ENCODE measurements around the gene GRB7.

The GRB7 gene

GRCh38 chr17:39765766-39766165, 28.0 kb downstream of the GRB7 start:
- no peak for DNase-seq

- no peak for DNase-seq
These were observed 29.4 kb downstream of the GRB7 start for GRCh38 chr17:39767147-39767546.

- peak in 2 of 58 donors; percentile 9 to 54 for DNase-seq
These were observed 32.3 kb downstream of the GRB7 start for GRCh38 chr17:39769974-39770587.

GRCh38 chr17:39772415-39772814, 34.7 kb downstream of the GRB7 start:
- DNase-seq = peak in 15 of 58 donors; percentile 4 to 72 (median 20)

- DNase-seq = no peak
These were observed 35.5 kb downstream of the GRB7 start for GRCh38 chr17:39772987-39773934.

- no peak for DNase-seq
These were observed 36.3 kb downstream of the GRB7 start for GRCh38 chr17:39774047-39774446.

GRCh38 chr17:39775031-39775430, 37.3 kb downstream of the GRB7 start:
- DNase-seq = no peak

GRCh38 chr17:39776252-39776651, 38.5 kb downstream of the GRB7 start:
- DNase-seq = no peak

GRCh38 chr17:39777534-39778365, 40.0 kb downstream of the GRB7 start:
- no peak for DNase-seq

- no peak for DNase-seq
These were observed 43.5 kb downstream of the GRB7 start for GRCh38 chr17:39781031-39781860.

GRCh38 chr17:39781861-39782213, 44.1 kb downstream of the GRB7 start:
- no peak for DNase-seq

GRCh38 chr17:39782481-39782880, 44.7 kb downstream of the GRB7 start:
- no peak for DNase-seq

GRCh38 chr17:39782980-39783379, 45.2 kb downstream of the GRB7 start:
- no peak for DNase-seq

- DNase-seq = peak in 1 of 58 donors; percentile 1
These were observed 49.3 kb downstream of the GRB7 start for GRCh38 chr17:39787041-39787440.

- no peak for DNase-seq
These were observed 50.2 kb downstream of the GRB7 start for GRCh38 chr17:39787743-39788484.

- DNase-seq = no peak
These were observed 53.6 kb downstream of the GRB7 start for GRCh38 chr17:39791111-39791992.

- DNase-seq = peak in 1 of 58 donors; percentile 1
These were observed 54.9 kb downstream of the GRB7 start for GRCh38 chr17:39792526-39793221.

- no peak for DNase-seq
These were observed 55.6 kb downstream of the GRB7 start for GRCh38 chr17:39793301-39793872.
